GM06990 (cell line): Measurements from ENCODE around the gene MMP20.

Experiments
- DNase-seq: peaks from one replicate; pipeline ENCODE4 v3.0.0-alpha.2; 2011; ENCODE audit not compliant: insufficient read length; ENCODE audit errors: extremely low read depth
- H3K27me3 ChIP-seq: replicated peaks from 2 replicates; pipeline ENCODE4 v1.6.0; 2011; ENCODE audit warnings: low read length; ENCODE audit not compliant: control insufficient read depth, insufficient read depth
- H3K36me3 ChIP-seq: 2 replicates; pipeline ENCODE4 v1.5.1; 2011; ENCODE audit warnings: low read length; ENCODE audit not compliant: control insufficient read depth, insufficient read depth
- H3K4me3 ChIP-seq: replicated peaks from 2 replicates; pipeline ENCODE4 v1.5.1; 2011; ENCODE audit warnings: low read depth, mild to moderate bottlenecking, control low read depth, low read length
- TF ChIP-seq, protein P1 (sequence below): IDR thresholded peaks from 2 replicates; pipeline ENCODE4 v1.5.1; 2011; ENCODE audit warnings: low read length, control low read depth, mild to moderate bottlenecking, inconsistent platforms; ENCODE audit not compliant: insufficient read depth, poor library complexity, severe bottlenecking

Gene MMP20

DNA sequence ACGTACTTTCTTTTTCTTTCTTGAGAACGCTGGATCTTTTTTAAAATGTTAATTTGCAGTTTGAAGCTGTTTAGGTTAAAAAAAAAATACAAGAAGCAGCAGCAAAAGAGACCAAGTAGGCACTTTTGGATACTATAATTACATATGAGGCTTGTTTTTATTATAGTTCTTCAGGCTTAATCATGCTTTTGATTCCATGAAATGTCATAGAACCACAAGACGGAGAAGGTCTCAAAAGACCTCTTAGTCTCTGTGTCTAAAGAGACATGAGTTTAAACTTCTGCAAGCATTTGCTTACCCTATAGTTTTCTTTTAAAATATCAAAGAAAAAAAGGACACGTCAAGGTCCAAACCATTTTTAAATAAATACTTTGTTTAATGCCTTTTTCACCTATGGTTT, 18.8 kb upstream of the MMP20 start:
- Histone ChIP-seq H3K27me3 (no peaks in the 10 kb centered on the region), H3K36me3 (no peaks in the 10 kb centered on the region), H3K4me3 (no peak overlapping the region)
- no peak for DNase-seq
- TF ChIP-seq, protein P1, sequence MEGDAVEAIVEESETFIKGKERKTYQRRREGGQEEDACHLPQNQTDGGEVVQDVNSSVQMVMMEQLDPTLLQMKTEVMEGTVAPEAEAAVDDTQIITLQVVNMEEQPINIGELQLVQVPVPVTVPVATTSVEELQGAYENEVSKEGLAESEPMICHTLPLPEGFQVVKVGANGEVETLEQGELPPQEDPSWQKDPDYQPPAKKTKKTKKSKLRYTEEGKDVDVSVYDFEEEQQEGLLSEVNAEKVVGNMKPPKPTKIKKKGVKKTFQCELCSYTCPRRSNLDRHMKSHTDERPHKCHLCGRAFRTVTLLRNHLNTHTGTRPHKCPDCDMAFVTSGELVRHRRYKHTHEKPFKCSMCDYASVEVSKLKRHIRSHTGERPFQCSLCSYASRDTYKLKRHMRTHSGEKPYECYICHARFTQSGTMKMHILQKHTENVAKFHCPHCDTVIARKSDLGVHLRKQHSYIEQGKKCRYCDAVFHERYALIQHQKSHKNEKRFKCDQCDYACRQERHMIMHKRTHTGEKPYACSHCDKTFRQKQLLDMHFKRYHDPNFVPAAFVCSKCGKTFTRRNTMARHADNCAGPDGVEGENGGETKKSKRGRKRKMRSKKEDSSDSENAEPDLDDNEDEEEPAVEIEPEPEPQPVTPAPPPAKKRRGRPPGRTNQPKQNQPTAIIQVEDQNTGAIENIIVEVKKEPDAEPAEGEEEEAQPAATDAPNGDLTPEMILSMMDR, result no peak

DNA sequence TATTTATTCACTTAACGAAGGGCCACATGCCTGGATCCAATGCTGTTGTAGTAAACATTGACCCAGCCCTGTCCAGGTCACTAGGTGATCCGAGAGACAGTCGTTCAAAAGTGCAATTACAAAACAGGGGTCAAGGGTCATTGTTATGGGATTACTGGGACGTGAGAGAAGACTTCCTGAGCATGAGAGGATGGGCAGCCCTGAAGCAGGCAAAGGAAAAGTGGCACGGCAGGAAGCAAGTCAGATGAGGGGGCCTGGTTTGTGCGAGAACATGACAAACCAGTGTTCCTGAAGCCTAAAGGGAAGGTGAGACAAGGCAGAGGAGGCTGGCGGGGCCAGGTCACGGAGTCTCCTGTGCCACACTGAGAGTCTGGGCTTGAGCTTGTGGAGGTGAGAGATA, 15.8 kb upstream of the MMP20 start:
- no peak for DNase-seq
- no peak overlapping the region for H3K4me3 ChIP-seq
- no peaks in the 10 kb centered on the region for H3K36me3 ChIP-seq
- TF ChIP-seq, protein P1, result no peak
- H3K27me3 ChIP-seq, result peaks cover 2% of the 10 kb centered on the region; the same call in 1 of the 2 replicates

DNA sequence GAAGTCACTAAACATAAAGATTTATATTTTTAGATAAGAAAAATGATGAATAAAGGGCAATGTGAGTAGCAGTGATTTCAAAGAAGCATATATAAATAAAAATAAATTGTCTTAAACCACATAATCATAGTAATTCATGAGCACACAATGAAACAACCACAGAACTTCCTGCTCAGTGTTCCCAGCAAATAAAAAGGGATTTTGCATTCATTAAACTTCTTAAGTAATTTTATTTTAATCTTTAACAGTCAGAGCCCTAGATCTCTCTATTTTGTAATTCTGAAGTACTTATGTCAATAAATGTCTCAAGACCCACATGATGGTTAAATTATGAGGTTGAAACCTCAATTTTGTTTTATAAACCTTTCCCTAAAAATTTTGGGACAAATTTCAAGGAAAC, 14.5 kb upstream of the MMP20 start:
- DNase-seq, result no peak
- Histone ChIP-seq H3K27me3 (peaks cover 2% of the 10 kb centered on the region; the same call in 1 of the 2 replicates), H3K36me3 (no peaks in the 10 kb centered on the region), H3K4me3 (no peak overlapping the region)
- TF ChIP-seq, protein P1, result no peak

DNA sequence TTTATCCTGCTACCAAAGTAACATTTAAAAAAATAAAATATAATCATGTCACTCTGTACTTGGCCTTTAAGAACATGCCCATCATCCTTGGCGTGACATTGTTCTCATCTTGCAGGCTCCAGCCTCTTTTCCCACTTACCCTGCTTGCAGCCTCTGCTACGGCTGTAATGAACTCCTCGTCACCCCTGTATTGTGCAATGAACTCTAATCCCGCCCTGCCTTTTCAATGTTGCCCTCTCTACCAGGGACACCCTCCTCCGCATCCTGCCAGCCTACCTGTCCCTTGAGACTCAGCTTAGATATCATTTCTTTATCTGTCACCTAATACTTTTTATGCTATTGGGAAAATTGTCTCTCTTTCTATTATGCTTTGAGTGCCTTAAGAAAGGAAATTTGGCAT, 12.6 kb upstream of the MMP20 start:
- H3K27me3 ChIP-seq, result peaks cover 2% of the 10 kb centered on the region; the same call in 1 of the 2 replicates
- H3K4me3 ChIP-seq, result no peak overlapping the region
- TF ChIP-seq, protein P1, result no peak
- no peak for DNase-seq
- H3K36me3 ChIP-seq, result no peaks in the 10 kb centered on the region

DNA sequence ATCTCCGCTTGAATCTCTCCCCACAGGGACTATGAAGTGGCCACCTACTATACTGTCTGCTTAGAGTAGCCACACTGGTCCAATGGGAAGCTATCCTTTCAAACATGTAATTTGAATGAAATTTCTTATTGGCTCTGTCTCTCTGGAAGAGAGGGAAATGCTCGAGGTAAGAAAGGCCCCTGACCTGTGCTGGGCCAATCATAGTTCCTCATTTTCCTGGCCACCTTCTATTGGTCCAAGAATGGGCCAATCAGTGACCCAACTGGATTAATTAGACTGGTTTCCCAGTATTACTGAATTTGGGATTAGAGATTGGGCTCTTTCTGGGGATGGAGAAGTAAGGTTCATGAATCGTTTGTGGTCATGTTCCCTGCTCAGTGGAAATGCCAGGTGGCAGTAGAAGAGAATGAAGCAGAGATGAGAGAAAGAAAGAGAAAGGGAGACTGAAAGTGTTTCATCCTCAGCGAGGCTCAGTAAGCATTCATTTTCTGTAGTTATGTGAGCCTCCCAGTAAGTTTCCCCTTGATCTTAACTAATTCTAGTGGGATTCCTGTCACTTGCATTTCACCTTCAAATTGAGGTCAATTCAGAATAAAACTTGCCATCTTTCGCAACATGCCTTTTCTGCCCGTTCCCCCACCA, 8.4 kb upstream of the MMP20 start:
- no peaks in the 10 kb centered on the region for H3K36me3 ChIP-seq
- no peaks in the 10 kb centered on the region; the same call in 1 of the 2 replicates for H3K27me3 ChIP-seq
- no peak overlapping the region for H3K4me3 ChIP-seq
- TF ChIP-seq, protein P1, result no peak
- no peak for DNase-seq

DNA sequence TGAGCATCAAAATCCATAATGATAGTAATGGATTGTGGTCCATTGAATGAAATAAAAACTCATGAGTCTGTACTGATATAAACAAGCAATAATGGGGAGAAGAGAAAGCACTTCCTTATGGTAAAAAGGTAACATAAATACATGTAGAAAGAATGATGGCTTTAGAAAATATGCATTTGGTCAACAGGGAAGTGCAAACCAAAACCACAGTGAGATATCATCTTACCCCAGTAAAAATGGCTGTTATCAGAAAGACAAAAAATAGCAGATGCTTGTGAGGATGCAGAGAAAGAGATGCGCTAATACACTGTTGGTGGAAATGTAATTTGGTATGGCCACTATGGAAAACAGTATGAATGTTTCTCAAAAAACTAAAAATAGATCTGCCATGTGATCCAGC, 6.9 kb upstream of the MMP20 start:
- H3K4me3 ChIP-seq, result no peak overlapping the region
- TF ChIP-seq, protein P1, result no peak
- DNase-seq, result no peak
- no peaks in the 10 kb centered on the region for H3K27me3 ChIP-seq
- H3K36me3 ChIP-seq, result no peaks in the 10 kb centered on the region
